HCT116 (cell line): ENCODE measurements around the gene KLHL35. TPM values are rescaled to one million over a fixed set of nuclear protein-coding genes. Genes with fewer than 3 reads are reported as not detected.

Experiments
- ATAC-seq: fragments of 200-7000 bp; cut with Tn5 transposase; 2 replicates; pipeline ENCODE4 v1.9.1; 2020; ENCODE audit warnings: mild to moderate bottlenecking, moderate library complexity
- BruUV-seq: library from RNA; stranded (reverse); fragments of 400-500 nt; replicated peaks from 2 replicates; lab custom pipeline; 2021; lab: Mats Ljungman, UMichigan
- CTCF ChIA-PET: fragments of 300-600 bp; sonication (Branson Sonifier 250); formaldehyde crosslinking; loops from one replicate; lab custom pipeline; 2021; ENCODE audit warnings: antibody characterized with exemption; lab: Charles Lee
- POLR2A ChIA-PET: fragments of 300-600, 350-600 bp; sonication (Branson Sonifier 250); formaldehyde crosslinking; loops from one replicate; lab custom pipeline; 2021; ENCODE audit warnings: antibody characterized with exemption; lab: Charles Lee
- RAD21 ChIA-PET, 2 experiments: fragments of 300-600 bp; sonication (Branson Sonifier 250); formaldehyde crosslinking; loops; one replicate each; lab custom pipeline; 2023; ENCODE audit warnings: low total read pairs in 2 of 2; ENCODE audit not compliant: uncharacterized antibody in 2 of 2, unreplicated experiment in 2 of 2, low non-redundant PET in 1 of 2; lab: Charles Lee
- DNase-seq: peaks from one replicate; pipeline ENCODE4 v3.0.0-alpha.2; 2010; ENCODE audit warnings: low read depth, low spot score
- H2AFZ ChIP-seq: fragments of 200-600 bp; shearing (Covaris generic), sonication (generic); 2 replicates; pipeline ENCODE4 v1.6.1; 2017; ENCODE audit warnings: low read depth, mixed run types, mixed read lengths, antibody characterized with exemption, low read length; ENCODE audit not compliant: poor library complexity, severe bottlenecking
- H3K27ac ChIP-seq: 2 replicates; pipeline ENCODE4 v1.5.1; 2012; ENCODE audit warnings: low read depth, low read length
- H3K27me3 ChIP-seq: fragments of 200-600 bp; sonication (generic); 2 replicates; pipeline ENCODE4 v1.6.1; 2016; ENCODE audit warnings: mixed run types, low read length, mixed read lengths; ENCODE audit not compliant: insufficient read depth
- H3K36me3 ChIP-seq, 2 experiments: fragments of 200-500 bp in 1 of 2; fragments of 200-600 bp in 1 of 2; sonication (Bioruptor generic) in 1 of 2; sonication (generic) in 1 of 2; 2 replicates each; pipeline versions ENCODE4 v1.5.1 to v1.6.1; 2014 to 2016; ENCODE audit warnings: low read length in 2 of 2, inconsistent platforms in 1 of 2, mixed read lengths in 1 of 2, mixed run types in 1 of 2; ENCODE audit not compliant: insufficient read depth in 2 of 2, control insufficient read depth in 1 of 2
- H3K4me1 ChIP-seq, 2 experiments: fragments of 200-600 bp in 1 of 2; sonication (generic) in 1 of 2; 2 replicates each; pipeline versions ENCODE4 v1.5.1 to v1.6.1; 2012 to 2017; ENCODE audit warnings: low read length in 2 of 2, inconsistent platforms in 1 of 2, mild to moderate bottlenecking in 1 of 2, mixed read lengths in 1 of 2, mixed run types in 1 of 2, moderate library complexity in 1 of 2; ENCODE audit not compliant: insufficient read depth in 2 of 2, control insufficient read depth in 1 of 2
- H3K4me2 ChIP-seq: fragments of 200-600 bp; sonication (generic); 2 replicates; pipeline ENCODE4 v1.6.1; 2017; ENCODE audit warnings: mixed run types, low read length, mixed read lengths
- H3K4me3 ChIP-seq, 2 experiments: fragments of 200-600 bp in 1 of 2; sonication (generic) in 1 of 2; replicated peaks in 1 of 2; 2 replicates each; pipeline ENCODE4 v1.5.1; 2011 to 2016; ENCODE audit warnings: low read length in 2 of 2, control low read depth in 1 of 2, low read depth in 1 of 2, mild to moderate bottlenecking in 1 of 2, mixed read lengths in 1 of 2, mixed run types in 1 of 2
- H3K79me2 ChIP-seq: fragments of 200-600 bp; sonication (generic); 2 replicates; pipeline ENCODE4 v1.6.1; 2017; ENCODE audit warnings: mild to moderate bottlenecking, mixed run types, low read length, moderate library complexity, mixed read lengths; ENCODE audit not compliant: insufficient read depth
- H3K9ac ChIP-seq: fragments of 200-600 bp; sonication (generic); 2 replicates; pipeline ENCODE4 v1.6.1; 2016; ENCODE audit warnings: low read length, mixed read lengths
- H3K9me2 ChIP-seq: fragments of 200-600 bp; sonication (generic), shearing (Covaris generic); 2 replicates; pipeline ENCODE4 v1.6.1; 2017; ENCODE audit warnings: mixed run types, mild to moderate bottlenecking, moderate library complexity; ENCODE audit not compliant: insufficient read depth
- H3K9me3 ChIP-seq, 2 experiments: fragments of 200-500 bp in 1 of 2; fragments of 200-600 bp in 1 of 2; sonication (Bioruptor generic) in 1 of 2; sonication (generic) in 1 of 2; 2 replicates each; pipeline ENCODE4 v1.6.1; 2014 to 2017; ENCODE audit warnings: low read length in 2 of 2, mixed read lengths in 2 of 2, inconsistent platforms in 1 of 2, low read depth in 1 of 2, mild to moderate bottlenecking in 1 of 2, mixed run types in 1 of 2, moderate library complexity in 1 of 2; ENCODE audit not compliant: control insufficient read depth in 1 of 2, insufficient read depth in 1 of 2
- H4K20me1 ChIP-seq: fragments of 200-600 bp; sonication (generic), shearing (Covaris generic); 2 replicates; pipeline ENCODE4 v1.6.1; 2017; ENCODE audit warnings: mixed run types, mild to moderate bottlenecking, moderate library complexity; ENCODE audit not compliant: insufficient read depth
- CBX3 ChIP-seq: IDR thresholded peaks from 2 replicates; pipeline ENCODE4 v1.6.1; 2012; ENCODE audit warnings: low read depth
- CEBPB ChIP-seq: IDR thresholded peaks from 2 replicates; pipeline ENCODE4 v1.6.1; 2012; ENCODE audit warnings: low read depth
- EGR1 ChIP-seq: IDR thresholded peaks from 2 replicates; pipeline ENCODE4 v1.6.1; 2012; ENCODE audit warnings: low read depth
- EZH2 ChIP-seq: fragments of 200-600 bp; sonication (generic); IDR thresholded peaks from 2 replicates; pipeline ENCODE4 v1.6.1; 2017; ENCODE audit warnings: antibody characterized with exemption, mixed run types
- EZH2phosphoT487 ChIP-seq: fragments of 200-600 bp; IDR thresholded peaks from 2 replicates; pipeline ENCODE4 v1.6.1; 2018; ENCODE audit warnings: antibody characterized with exemption, borderline replicate concordance
- JUND ChIP-seq: IDR thresholded peaks from 2 replicates; pipeline ENCODE4 v1.6.1; 2012
- POLR2A ChIP-seq: IDR thresholded peaks from 2 replicates; pipeline ENCODE4 v1.7.0; 2011; ENCODE audit warnings: borderline replicate concordance; ENCODE audit not compliant: insufficient read depth, insufficient read length; ENCODE audit errors: extremely low read depth
- RAD21 ChIP-seq: IDR thresholded peaks from 2 replicates; pipeline ENCODE4 v1.6.1; 2012; ENCODE audit warnings: low read depth, mild to moderate bottlenecking
- SIN3A ChIP-seq: IDR thresholded peaks from 2 replicates; pipeline ENCODE4 v1.6.1; 2012; ENCODE audit warnings: low read depth
- SP1 ChIP-seq: IDR thresholded peaks from 2 replicates; pipeline ENCODE4 v1.6.1; 2012; ENCODE audit warnings: low read depth
- SRF ChIP-seq: IDR thresholded peaks from 2 replicates; pipeline ENCODE4 v1.6.1; 2012; ENCODE audit warnings: low read depth
- TCF7L2 ChIP-seq: IDR thresholded peaks from 2 replicates; pipeline ENCODE4 v1.7.0; 2011; ENCODE audit warnings: borderline replicate concordance, inconsistent platforms; ENCODE audit not compliant: insufficient read depth, insufficient read length; ENCODE audit errors: extremely low read depth
- ZNF274 ChIP-seq: fragments of 200-500 bp; sonication (Bioruptor generic); IDR thresholded peaks from 2 replicates; pipeline ENCODE4 v1.6.1; 2014; ENCODE audit warnings: mild to moderate bottlenecking, low read depth, low read length, inconsistent platforms
- intact Hi-C: fragments of 100-400 bp; cut with micrococcal nuclease; formaldehyde crosslinking; loops from 2 replicates; pipeline ENCODE4 v1.10.0; 2022
- total RNA-seq: library from RNA; stranded (reverse); gene quantifications from one replicate; pipeline ENCODE4 v1.2.1, GENCODE V29; 2021; ENCODE audit not compliant: unreplicated experiment
- TF ChIP-seq, protein P1 (sequence below): IDR thresholded peaks from 2 replicates; pipeline ENCODE4 v1.6.1; 2012
- TF ChIP-seq, protein P2 (sequence below): IDR thresholded peaks from 2 replicates; pipeline ENCODE4 v1.6.1; 2012
- TF ChIP-seq, protein P3 (sequence below): IDR thresholded peaks from 2 replicates; pipeline ENCODE4 v1.6.1; 2012; ENCODE audit warnings: low read depth

The KLHL35 gene
- total RNA-seq, 1 experiment from 2014 or later, result 1.7 TPM

DNA sequence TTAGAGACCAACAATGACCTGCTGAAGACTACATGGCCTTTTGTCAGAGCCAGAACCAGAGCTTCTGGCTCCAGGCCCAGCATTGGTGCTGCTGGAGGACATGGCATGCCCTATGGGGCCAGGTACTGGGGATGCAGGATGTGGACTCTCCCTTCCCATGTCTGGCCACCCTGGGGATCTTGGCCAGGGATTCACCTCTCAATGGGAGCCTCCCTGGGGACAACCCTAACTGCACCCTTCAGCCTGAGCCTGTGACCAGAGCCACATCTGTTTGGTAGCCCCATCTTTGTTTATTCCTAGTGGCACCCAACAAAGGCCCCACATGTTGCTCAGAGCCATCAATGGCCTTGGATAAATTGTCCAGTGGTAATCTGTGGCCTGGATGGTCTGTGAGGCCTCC lies 5.8 kb downstream of the KLHL35 start:
- ChIA-PET POLR2A (no interaction called here), RAD21 (no interaction called here), CTCF (no interaction called here)
- peaks cover 0 to 6% of the 10 kb centered on the region in 2 experiments; a peak in 3 of 4 replicates for H3K36me3 ChIP-seq
- DNase-seq (no peak), ATAC-seq (no peak)
- TF ChIP-seq ZNF274, result no peak
- TF ChIP-seq SRF, result no peak
- no peak for TF ChIP-seq CEBPB
- TF ChIP-seq EZH2, result no peak
- TF ChIP-seq SIN3A, result no peak
- TF ChIP-seq TCF7L2, result no peak
- no peak for TF ChIP-seq CBX3
- TF ChIP-seq SP1, result no peak
- TF ChIP-seq, protein P1, sequence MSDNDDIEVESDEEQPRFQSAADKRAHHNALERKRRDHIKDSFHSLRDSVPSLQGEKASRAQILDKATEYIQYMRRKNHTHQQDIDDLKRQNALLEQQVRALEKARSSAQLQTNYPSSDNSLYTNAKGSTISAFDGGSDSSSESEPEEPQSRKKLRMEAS, result no peak
- TF ChIP-seq RAD21, result no peak
- TF ChIP-seq, protein P2, sequence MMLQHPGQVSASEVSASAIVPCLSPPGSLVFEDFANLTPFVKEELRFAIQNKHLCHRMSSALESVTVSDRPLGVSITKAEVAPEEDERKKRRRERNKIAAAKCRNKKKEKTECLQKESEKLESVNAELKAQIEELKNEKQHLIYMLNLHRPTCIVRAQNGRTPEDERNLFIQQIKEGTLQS, result no peak
- no peak for TF ChIP-seq EZH2phosphoT487
- no peak for TF ChIP-seq EGR1
- TF ChIP-seq, protein P3, sequence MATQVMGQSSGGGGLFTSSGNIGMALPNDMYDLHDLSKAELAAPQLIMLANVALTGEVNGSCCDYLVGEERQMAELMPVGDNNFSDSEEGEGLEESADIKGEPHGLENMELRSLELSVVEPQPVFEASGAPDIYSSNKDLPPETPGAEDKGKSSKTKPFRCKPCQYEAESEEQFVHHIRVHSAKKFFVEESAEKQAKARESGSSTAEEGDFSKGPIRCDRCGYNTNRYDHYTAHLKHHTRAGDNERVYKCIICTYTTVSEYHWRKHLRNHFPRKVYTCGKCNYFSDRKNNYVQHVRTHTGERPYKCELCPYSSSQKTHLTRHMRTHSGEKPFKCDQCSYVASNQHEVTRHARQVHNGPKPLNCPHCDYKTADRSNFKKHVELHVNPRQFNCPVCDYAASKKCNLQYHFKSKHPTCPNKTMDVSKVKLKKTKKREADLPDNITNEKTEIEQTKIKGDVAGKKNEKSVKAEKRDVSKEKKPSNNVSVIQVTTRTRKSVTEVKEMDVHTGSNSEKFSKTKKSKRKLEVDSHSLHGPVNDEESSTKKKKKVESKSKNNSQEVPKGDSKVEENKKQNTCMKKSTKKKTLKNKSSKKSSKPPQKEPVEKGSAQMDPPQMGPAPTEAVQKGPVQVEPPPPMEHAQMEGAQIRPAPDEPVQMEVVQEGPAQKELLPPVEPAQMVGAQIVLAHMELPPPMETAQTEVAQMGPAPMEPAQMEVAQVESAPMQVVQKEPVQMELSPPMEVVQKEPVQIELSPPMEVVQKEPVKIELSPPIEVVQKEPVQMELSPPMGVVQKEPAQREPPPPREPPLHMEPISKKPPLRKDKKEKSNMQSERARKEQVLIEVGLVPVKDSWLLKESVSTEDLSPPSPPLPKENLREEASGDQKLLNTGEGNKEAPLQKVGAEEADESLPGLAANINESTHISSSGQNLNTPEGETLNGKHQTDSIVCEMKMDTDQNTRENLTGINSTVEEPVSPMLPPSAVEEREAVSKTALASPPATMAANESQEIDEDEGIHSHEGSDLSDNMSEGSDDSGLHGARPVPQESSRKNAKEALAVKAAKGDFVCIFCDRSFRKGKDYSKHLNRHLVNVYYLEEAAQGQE, result no peak
- no peak for TF ChIP-seq JUND
- no peak for TF ChIP-seq POLR2A
- no TSS peak for BruUV-seq
- no peak overlapping the region for H2AFZ ChIP-seq
- no peak overlapping the region for H3K4me3 ChIP-seq
- no peak overlapping the region for H3K27ac ChIP-seq
- no peaks in the 10 kb centered on the region for H3K79me2 ChIP-seq
- no peaks in the 10 kb centered on the region for H4K20me1 ChIP-seq
- H3K27me3 ChIP-seq, result no peaks in the 10 kb centered on the region
- peaks cover 0 to 19% of the 10 kb centered on the region in 2 experiments; a peak in 2 of 4 replicates for H3K4me1 ChIP-seq
- intact Hi-C loops, result no loop called here
- no peaks in the 10 kb centered on the region for H3K9me3 ChIP-seq
- H3K9me2 ChIP-seq, result no peaks in the 10 kb centered on the region
- no peak overlapping the region for H3K4me2 ChIP-seq
- no peak overlapping the region for H3K9ac ChIP-seq
